GM23338 (cell line): ENCODE data around the gene SLC28A2. TPM values are rescaled to one million over a fixed set of nuclear protein-coding genes. Genes with fewer than 3 reads are reported as not detected.

Experiments
- ATAC-seq: fragments of 200-7000 bp; cut with Tn5 transposase; 3 replicates; pipeline ENCODE4 v1.9.1; 2020
- DNase-seq: peaks from one replicate; pipeline ENCODE4 v3.0.0-alpha.2; 2015; ENCODE audit warnings: low spot score
- H2AFZ ChIP-seq: fragments of 200-600 bp; sonication (generic); 2 replicates; pipeline ENCODE4 v1.8.0; 2016; ENCODE audit warnings: antibody characterized with exemption, mild to moderate bottlenecking, moderate library complexity
- H3F3A ChIP-seq: fragments of 200-600 bp; sonication (generic); replicated peaks from 2 replicates; pipeline ENCODE4 v1.8.0; 2017; ENCODE audit warnings: antibody characterized with exemption, mixed run types, low read depth
- H3K27ac ChIP-seq: fragments of 200-600 bp; sonication (generic); 2 replicates; pipeline ENCODE4 v1.6.1; 2016; ENCODE audit warnings: low read depth
- H3K27me3 ChIP-seq: fragments of 200-600 bp; sonication (generic); 2 replicates; pipeline ENCODE4 v1.8.0; 2016; ENCODE audit warnings: mild to moderate bottlenecking, mixed run types, moderate library complexity; ENCODE audit not compliant: insufficient read depth
- H3K36me3 ChIP-seq: fragments of 200-600 bp; sonication (generic); 2 replicates; pipeline ENCODE4 v1.8.0; 2016; ENCODE audit warnings: mild to moderate bottlenecking; ENCODE audit not compliant: insufficient read depth
- H3K4me1 ChIP-seq: fragments of 200-600 bp; sonication (generic); 2 replicates; pipeline ENCODE4 v1.8.0; 2016; ENCODE audit warnings: mild to moderate bottlenecking, moderate library complexity; ENCODE audit not compliant: insufficient read depth
- H3K4me2 ChIP-seq: fragments of 200-600 bp; sonication (generic); 2 replicates; pipeline ENCODE4 v1.7.1; 2017; ENCODE audit warnings: mixed run types
- H3K4me3 ChIP-seq: fragments of 200-600 bp; sonication (generic); 2 replicates; pipeline ENCODE4 v1.6.1; 2016; ENCODE audit warnings: mixed run types
- H3K79me2 ChIP-seq: fragments of 200-600 bp; sonication (generic); replicated peaks from 2 replicates; pipeline ENCODE4 v1.8.0; 2017; ENCODE audit warnings: mild to moderate bottlenecking; ENCODE audit not compliant: insufficient read depth
- H3K9me2 ChIP-seq: fragments of 200-600 bp; sonication (generic); 2 replicates; pipeline ENCODE4 v1.8.0; 2017; ENCODE audit not compliant: insufficient read depth
- H4K20me1 ChIP-seq: fragments of 200-600 bp; sonication (generic); replicated peaks from 2 replicates; pipeline ENCODE4 v1.8.0; 2017; ENCODE audit warnings: mild to moderate bottlenecking; ENCODE audit not compliant: insufficient read depth
- H3K27ac Mint-ChIP-seq: 2 replicates; pipeline ENCODE4 v1.8.0; 2020; ENCODE audit warnings: inconsistent platforms, mild to moderate bottlenecking, moderate library complexity, mixed read lengths
- H3K27me3 Mint-ChIP-seq: 3 replicates; pipeline ENCODE4 v1.8.0; 2022; ENCODE audit warnings: low read depth, mild to moderate bottlenecking, moderate library complexity, mixed read lengths, inconsistent platforms; ENCODE audit not compliant: insufficient read depth, poor library complexity
- H3K36me3 Mint-ChIP-seq: 3 replicates; pipeline ENCODE4 v1.8.0; 2021; ENCODE audit warnings: low read depth, mild to moderate bottlenecking, inconsistent platforms, moderate library complexity, mixed read lengths
- H3K4me1 Mint-ChIP-seq: 3 replicates; pipeline ENCODE4 v1.8.0; 2020; ENCODE audit warnings: mild to moderate bottlenecking, inconsistent platforms, mixed read lengths
- H3K4me3 Mint-ChIP-seq: 3 replicates; pipeline ENCODE4 v1.8.0; 2021; ENCODE audit warnings: moderate library complexity, mild to moderate bottlenecking, inconsistent platforms, mixed read lengths
- H3K9me3 Mint-ChIP-seq: 3 replicates; pipeline ENCODE4 v1.8.0; 2020; ENCODE audit warnings: moderate library complexity, mild to moderate bottlenecking, inconsistent platforms, mixed read lengths
- CREB1 ChIP-seq: fragments of 250-450 bp; sonication (Bioruptor Pico); IDR thresholded peaks from 2 replicates; pipeline ENCODE4 v1.5.0; 2020; ENCODE audit warnings: low read depth, mild to moderate bottlenecking, moderate library complexity
- CTCF ChIP-seq, 2 experiments: fragments of 200-600 bp in 1 of 2; sonication (generic) in 1 of 2; conservative IDR thresholded peaks; 2 replicates each; pipeline versions ENCODE4 v1.5.1 to v1.6.1; 2016 to 2017; ENCODE audit warnings: antibody characterized with exemption in 2 of 2, low read depth in 2 of 2, mild to moderate bottlenecking in 2 of 2, moderate library complexity in 1 of 2
- ETS1 ChIP-seq: IDR thresholded peaks from 2 replicates; pipeline ENCODE4 v1.6.1; 2016; ENCODE audit warnings: antibody characterized with exemption
- EZH2 ChIP-seq: fragments of 200-600 bp; sonication (generic); IDR thresholded peaks from one replicate; pipeline ENCODE4 v1.8.0; 2017; ENCODE audit warnings: antibody characterized with exemption, mild to moderate bottlenecking, low read depth; ENCODE audit not compliant: unreplicated experiment
- EZH2phosphoT487 ChIP-seq: fragments of 200-600 bp; sonication (generic); IDR thresholded peaks from one replicate; pipeline ENCODE4 v1.8.1; 2018; ENCODE audit warnings: antibody characterized with exemption; ENCODE audit not compliant: unreplicated experiment
- JUNB ChIP-seq: IDR thresholded peaks from one replicate; pipeline ENCODE4 v1.6.1; 2016; ENCODE audit warnings: antibody characterized with exemption; ENCODE audit not compliant: unreplicated experiment
- NANOG ChIP-seq: IDR thresholded peaks from 2 replicates; pipeline ENCODE4 v1.6.1; 2016; ENCODE audit warnings: antibody characterized with exemption, borderline replicate concordance
- POLR2AphosphoS5 ChIP-seq: IDR thresholded peaks from 2 replicates; pipeline ENCODE4 v1.6.1; 2016; ENCODE audit warnings: antibody characterized with exemption, low read depth
- REST ChIP-seq: IDR thresholded peaks from one replicate; pipeline ENCODE4 v1.6.1; 2018; ENCODE audit warnings: antibody characterized with exemption; ENCODE audit not compliant: unreplicated experiment
- STAT1 ChIP-seq: IDR thresholded peaks from one replicate; pipeline ENCODE4 v1.6.1; 2016; ENCODE audit warnings: antibody characterized with exemption; ENCODE audit not compliant: unreplicated experiment
- ZNF114 ChIP-seq: fragments of 250-450 bp; sonication (Bioruptor Pico); IDR thresholded peaks from 2 replicates; pipeline ENCODE4 v1.5.0; 2020; ENCODE audit warnings: mild to moderate bottlenecking, moderate library complexity
- ZNF331 ChIP-seq: fragments of 250-450 bp; sonication (Bioruptor Pico); IDR thresholded peaks from 2 replicates; pipeline ENCODE4 v1.5.0; 2020; ENCODE audit warnings: low read depth, mild to moderate bottlenecking, moderate library complexity
- ZNF462 ChIP-seq: fragments of 250-450 bp; sonication (Bioruptor Pico); IDR thresholded peaks from 2 replicates; pipeline ENCODE4 v1.5.0; 2020; ENCODE audit warnings: mild to moderate bottlenecking, moderate library complexity
- long read RNA-seq: library from polyadenylated mRNA; unstranded; transcript quantifications from one replicate; pipeline ENCODE4 v2.0.0, GENCODE V29; 2020; ENCODE audit not compliant: unreplicated experiment
- polyA plus RNA-seq: library from polyadenylated mRNA; unstranded; fragments of >200 nt; fragmentation: Nextera tagmentation; extraction: Ambion mirVana; gene quantifications from 2 replicates; pipeline ENCODE4 v1.2.1, GENCODE V29; 2016
- total RNA-seq: library from RNA; depleted of rRNA; stranded (reverse); fragments of >200 nt; shearing (Covaris generic); gene quantifications from 2 replicates; pipeline ENCODE4 v1.2.3, GENCODE V29; 2014; rRNA removed

Gene SLC28A2
- total RNA-seq (not detected in 2 replicates), polyA plus RNA-seq (0.14 and 0.18 TPM in 2 replicates)
- long read RNA-seq: 0 reads

- no peaks in the 10 kb centered on the region for H3K36me3 Mint-ChIP-seq
- H3K4me1 ChIP-seq: no peaks in the 10 kb centered on the region
- H4K20me1 ChIP-seq: no peaks in the 10 kb centered on the region
- peaks cover 13% of the 10 kb centered on the region; the same call in 2 of the 3 replicates for H3K9me3 Mint-ChIP-seq
- no peak within 1 kb of the TSS for H3K27ac Mint-ChIP-seq
- H3K4me3 ChIP-seq: no peak within 1 kb of the TSS
- H3K27me3 ChIP-seq: no peaks in the 10 kb centered on the region
- no peaks in the 10 kb centered on the region for H3K36me3 ChIP-seq
- peaks cover 2% of the 10 kb centered on the region; the same call in 1 of the 3 replicates for H3K4me1 Mint-ChIP-seq
- H3K27ac ChIP-seq: no peak within 1 kb of the TSS
- TF ChIP-seq REST (no peak), EZH2 (no peak), ETS1 (no peak), ZNF331 (no peak), CTCF (conservative IDR thresholded peaks at IDR 0.05; ENCODE audit: low read depth in 2 of 2) (no peak), POLR2AphosphoS5 (no peak), EZH2phosphoT487 (no peak), JUNB (no peak), ZNF114 (CRISPR knock-in tag) (no peak), STAT1 (no peak), CREB1 (CRISPR knock-in tag) (no peak), ZNF462 (no peak), NANOG (no peak)
- peak; percentile 22 for DNase-seq
- H3K27me3 Mint-ChIP-seq: no peaks in the 10 kb centered on the region
- peak; percentile 72 for ATAC-seq
- H3K79me2 ChIP-seq: no peaks in the 10 kb centered on the region
- no peaks in the 10 kb centered on the region for H3F3A ChIP-seq
- H3K9me2 ChIP-seq: no peaks in the 10 kb centered on the region
- peak within 1 kb of the TSS; percentile 91 for H2AFZ ChIP-seq
- H3K4me3 Mint-ChIP-seq: no peak within 1 kb of the TSS
- no peak within 1 kb of the TSS for H3K4me2 ChIP-seq
Observed at GRCh38 chr15:45251888-45252287, at the start of gene SLC28A2. Gene SLC28A2, plus strand, starts transcription at chr15:45252234. Its CDS starts 982 bp downstream, at chr15:45253216.
